Measurements from ENCODE around the gene MYO1H.
A peak's percentile ranks its signal among the peaks of the same experiment; 100 is the strongest.
"Not testable (repeated sequence)": the region's sequence is repeated elsewhere in the genome, so short reads cannot be mapped to it uniquely, and the experiment has no call there.

The MYO1H gene

GRCh38 chr12:109406147-109406546 lies 58.4 kb downstream of the MYO1H start:
- not testable (repeated sequence) for DNase-seq (ENCODE audit: low read depth)

DNA sequence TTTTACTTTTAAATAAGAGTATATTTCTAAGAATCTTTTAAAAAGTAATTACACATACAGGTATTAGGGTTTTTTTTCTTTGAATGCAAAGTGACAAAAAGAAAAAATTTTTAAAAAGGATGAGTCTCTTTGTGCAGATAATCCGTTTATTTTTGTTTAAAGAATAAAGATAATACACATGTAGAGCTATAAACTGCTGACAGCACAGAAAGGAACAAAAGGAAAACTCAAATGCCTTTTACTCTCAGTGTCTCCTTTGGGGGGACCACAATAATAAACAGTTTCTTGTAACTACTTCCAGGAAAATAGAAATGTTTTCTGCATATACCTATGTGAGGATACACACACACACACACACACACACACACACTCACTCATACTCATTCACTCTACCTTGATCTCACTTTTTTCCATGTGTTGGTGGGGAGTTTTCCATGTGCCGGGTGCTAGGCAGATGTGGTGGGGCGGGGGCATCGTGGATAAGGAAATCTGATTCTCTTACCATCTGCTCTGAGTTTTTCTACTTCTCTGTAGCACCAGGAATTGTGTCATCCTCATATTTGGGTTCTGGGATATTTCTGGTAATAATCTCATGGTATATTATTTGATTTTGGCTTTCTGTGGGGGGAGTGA lies 71.3 kb downstream of the MYO1H start:
- DNase-seq (ENCODE audit: low read depth) = no peak

DNA sequence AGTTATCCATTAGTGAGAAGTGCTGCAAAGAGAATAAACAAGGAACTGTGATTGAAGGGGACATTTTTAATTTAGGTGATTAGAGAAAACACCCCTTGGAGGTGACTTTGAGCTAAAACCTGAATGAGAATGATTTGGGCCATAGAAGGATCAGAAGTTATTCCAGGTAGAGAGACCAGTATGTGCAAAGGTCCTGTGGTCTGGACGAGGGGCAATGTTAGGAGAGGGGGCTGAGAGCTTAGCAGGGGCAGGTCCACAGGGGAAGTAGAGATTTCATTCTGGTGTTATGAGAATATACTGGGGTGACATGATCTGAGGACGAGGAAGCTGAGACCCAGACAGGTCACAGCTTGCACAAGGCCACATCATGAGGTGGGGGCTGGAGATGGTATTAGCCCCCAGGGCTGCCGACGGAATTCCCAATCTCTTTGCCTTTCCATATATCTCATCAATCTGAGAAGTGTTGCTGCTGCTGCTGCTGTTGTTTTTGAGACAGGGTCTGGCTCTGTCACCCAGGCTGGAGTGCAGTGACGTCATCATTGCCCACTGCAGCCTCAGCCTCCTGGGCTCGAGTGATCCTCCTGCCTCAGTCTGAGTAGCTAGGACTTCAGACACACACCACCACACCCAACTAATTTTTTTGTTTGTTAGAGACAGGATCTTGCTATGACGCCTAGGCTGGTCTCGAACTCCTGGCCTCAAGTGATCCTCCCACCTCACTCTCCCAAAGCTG lies 73.8 kb downstream of the MYO1H start:
- DNase-seq (ENCODE audit: low read depth) = no peak

DNA sequence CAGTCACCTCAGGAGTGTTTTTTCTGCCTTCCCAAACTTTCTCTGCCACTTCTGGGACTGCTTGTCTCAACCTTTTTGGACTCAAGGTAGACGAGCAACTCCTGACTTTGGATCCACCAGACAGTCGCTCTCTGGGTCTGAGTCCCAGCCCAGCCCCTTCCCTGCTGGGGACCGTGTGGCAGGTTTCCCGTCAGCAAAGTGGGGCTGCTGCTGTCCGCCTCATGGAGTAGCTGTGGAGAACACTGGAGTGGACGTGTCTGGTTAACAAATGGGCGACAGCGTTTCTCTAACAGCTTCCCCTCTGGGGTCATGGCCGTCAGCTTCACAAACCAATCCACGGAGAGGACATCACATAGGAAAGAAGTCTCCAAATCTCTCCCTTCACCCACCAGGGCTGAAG lies 74.6 kb downstream of the MYO1H start:
- no peak for DNase-seq (ENCODE audit: low read depth)

- DNase-seq (ENCODE audit: low read depth) = no peak
These were observed 75.7 kb downstream of the MYO1H start for GRCh38 chr12:109423392-109423791.

GRCh38 chr12:109428037-109428629 lies 80.4 kb downstream of the MYO1H start:
- peak; percentile 63 for DNase-seq (ENCODE audit: low read depth)

GRCh38 chr12:109428804-109429203 lies 81.1 kb downstream of the MYO1H start:
- not testable (repeated sequence) for DNase-seq (ENCODE audit: low read depth)

GRCh38 chr12:109430244-109430643 lies 82.5 kb downstream of the MYO1H start:
- DNase-seq (ENCODE audit: low read depth) = no peak

- no peak for DNase-seq (ENCODE audit: low read depth)
These were observed 84.7 kb downstream of the MYO1H start for GRCh38 chr12:109432431-109432830.

GRCh38 chr12:109432842-109433304 lies 85.2 kb downstream of the MYO1H start:
- peak; percentile 49 for DNase-seq (ENCODE audit: low read depth)

DNA sequence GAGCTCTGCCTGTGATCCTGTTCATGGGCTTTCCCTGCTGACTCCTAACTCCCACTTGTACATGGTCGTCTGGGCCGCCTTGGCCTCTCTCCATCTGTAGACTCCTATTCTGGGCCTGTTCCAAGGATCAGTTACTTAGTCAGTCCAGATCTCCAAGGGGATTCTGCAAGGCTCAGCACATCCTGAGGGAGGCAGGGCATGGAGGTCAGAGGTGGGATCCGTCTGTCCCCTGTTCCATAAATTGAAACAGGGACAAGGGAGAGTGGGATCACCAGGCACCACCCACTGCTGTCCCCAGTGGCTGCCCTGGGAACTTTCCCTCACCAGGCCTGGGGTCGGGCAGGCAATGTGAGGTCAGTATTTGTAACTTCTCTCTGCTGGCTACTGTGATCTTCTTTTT lies 85.9 kb downstream of the MYO1H start:
- DNase-seq (ENCODE audit: low read depth) = no peak

GRCh38 chr12:109434582-109434981 lies 86.9 kb downstream of the MYO1H start:
- no peak for DNase-seq (ENCODE audit: low read depth)

- DNase-seq (ENCODE audit: low read depth) = no peak
These were observed 87.9 kb downstream of the MYO1H start for GRCh38 chr12:109435428-109436187.

GRCh38 chr12:109436188-109436560 lies 88.5 kb downstream of the MYO1H start:
- DNase-seq (ENCODE audit: low read depth) = no peak

GRCh38 chr12:109439181-109439580 lies 91.5 kb downstream of the MYO1H start:
- DNase-seq (ENCODE audit: low read depth) = no peak

DNA sequence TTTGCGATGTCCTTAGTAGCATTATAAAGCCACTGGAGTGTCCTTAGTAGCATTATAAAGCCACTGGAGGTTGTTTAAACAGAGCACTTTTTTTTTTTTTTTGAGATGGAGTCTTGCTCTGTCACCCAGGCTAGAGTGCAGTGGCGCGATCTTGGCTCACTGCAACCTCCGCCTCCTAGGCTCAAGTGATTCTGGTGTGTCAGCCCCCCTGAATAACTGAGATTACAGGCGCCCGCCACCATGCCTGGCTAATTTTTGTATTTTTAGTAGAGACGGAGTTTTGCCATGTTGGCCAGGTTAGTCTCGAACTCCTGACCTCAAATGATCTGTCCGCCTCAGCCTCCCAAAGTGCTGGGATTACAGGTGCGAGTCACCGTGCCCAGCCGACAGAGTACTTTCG lies 92.3 kb downstream of the MYO1H start:
- not testable (repeated sequence) for DNase-seq (ENCODE audit: low read depth)

- no peak for DNase-seq (ENCODE audit: low read depth)
These were observed 93.3 kb downstream of the MYO1H start for GRCh38 chr12:109440851-109441490.

DNA sequence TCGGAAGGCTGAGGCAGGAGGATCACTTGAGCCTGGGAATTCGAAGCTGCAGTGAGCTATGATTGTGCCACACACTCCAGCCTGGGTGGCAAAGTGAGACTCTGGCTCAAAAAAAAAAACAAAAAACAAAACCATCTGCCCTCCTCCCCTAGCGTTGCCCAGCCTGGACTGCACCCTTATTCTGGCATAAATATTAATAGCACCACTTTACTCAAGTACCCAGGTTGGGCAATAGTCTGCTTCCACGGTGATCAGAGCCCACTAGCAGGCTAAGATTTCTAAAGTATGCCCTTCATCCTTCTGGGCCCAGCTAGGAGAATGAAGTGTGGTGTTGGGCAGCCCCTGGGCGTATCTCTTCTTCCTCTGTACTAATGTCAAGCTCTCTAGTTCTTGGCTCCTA lies 96.1 kb downstream of the MYO1H start:
- no peak for DNase-seq (ENCODE audit: low read depth)

DNA sequence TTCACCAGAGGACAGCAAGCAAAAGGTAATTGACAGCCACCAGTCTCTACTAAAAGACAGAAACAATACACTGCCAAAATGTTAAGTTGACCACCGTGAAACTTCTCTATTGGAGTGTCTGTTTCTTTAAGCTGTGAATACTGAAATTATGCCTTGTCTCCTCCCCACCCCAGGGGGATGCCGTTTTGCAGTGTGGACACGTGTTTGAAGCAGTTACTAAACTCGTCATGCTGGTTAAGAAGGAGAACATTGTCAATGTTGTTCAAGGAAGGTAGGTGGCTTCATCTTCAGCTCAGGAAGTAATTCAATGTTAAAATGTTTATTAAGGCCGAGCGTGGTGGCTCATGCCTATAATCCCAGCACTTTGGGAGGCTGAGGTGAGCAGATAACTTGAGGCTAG lies 96.6 kb downstream of the MYO1H start:
- no peak for DNase-seq (ENCODE audit: low read depth)

DNA sequence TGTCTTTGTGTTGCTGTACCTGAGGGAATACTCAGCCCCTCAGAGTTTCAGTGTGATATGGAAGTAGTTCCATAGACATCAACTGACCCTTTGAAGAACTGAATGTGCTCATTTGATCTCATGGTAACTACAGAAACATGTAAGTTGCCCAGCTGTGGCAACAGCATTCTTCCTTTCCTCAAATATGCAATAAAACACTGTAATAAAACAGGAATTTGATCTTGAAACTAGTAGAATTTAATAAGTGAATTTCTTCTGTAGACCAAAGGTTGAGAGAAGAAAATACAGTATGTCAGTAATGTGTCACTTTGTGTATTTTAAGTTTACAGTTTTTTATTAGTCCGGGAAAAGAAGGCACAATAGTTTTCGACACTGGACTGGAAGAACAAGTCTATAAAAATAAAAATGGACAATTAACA lies 97.5 kb downstream of the MYO1H start:
- DNase-seq (ENCODE audit: low read depth) = no peak

GRCh38 chr12:109446869-109447268 lies 99.2 kb downstream of the MYO1H start:
- DNase-seq (ENCODE audit: low read depth) = no peak

DNA sequence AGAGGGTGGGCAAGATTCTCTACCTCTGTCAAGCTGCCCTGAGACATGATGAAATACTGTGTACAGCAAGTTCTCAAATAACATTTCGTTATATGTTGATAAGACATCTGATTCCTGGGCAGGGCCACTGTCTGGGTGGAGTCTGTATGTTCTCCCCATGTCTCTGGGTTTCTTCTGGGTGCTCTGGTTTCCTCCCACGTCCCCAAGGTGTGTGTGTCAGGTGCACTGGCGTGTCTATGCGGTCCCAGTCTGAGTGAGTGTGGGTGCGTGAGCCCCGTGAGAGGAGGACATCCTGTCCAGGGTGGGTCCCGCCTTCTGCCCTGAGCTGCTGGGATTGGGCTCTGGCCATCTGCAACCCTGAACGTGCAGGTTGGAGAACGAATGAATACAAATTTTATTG lies 99.8 kb downstream of the MYO1H start:
- no peak for DNase-seq (ENCODE audit: low read depth)

Data from activated T-helper 9 cell treated with anti-CD3 and anti-CD28 coated beads, Interleukin-2, amount 50 U/mL, for 16 hours (primary cell).